Right renal pelvis (tissue), 4 donors: ENCODE measurements around the gene MRPL12. TPM values are rescaled to one million over a fixed set of nuclear protein-coding genes. Genes with fewer than 3 reads are reported as not detected.
A peak's percentile ranks its signal among the peaks of the same experiment; 100 is the strongest.

Experiments used
- DNase-seq, 4 donors: peaks; one replicate each; pipeline ENCODE4 v3.0.0-alpha.2; 2013; ENCODE audit warnings: low read depth in 4 of 4, low spot score in 3 of 4, missing footprints in 1 of 4
- polyA plus RNA-seq, 4 donors: library from polyadenylated mRNA; unstranded; fragments of 120-200 nt; gene quantifications; one replicate each; pipeline ENCODE4 v1.2.1, GENCODE V29; 2013; ENCODE audit not compliant: insufficient read length in 4 of 4

The MRPL12 gene
- polyA plus RNA-seq, 4 donors: 41.0 to 68.1 (median 43.5) TPM

GRCh38 chr17:81681672-81682071 lies 21.5 kb upstream of the MRPL12 start:
- DNase-seq: no peak

GRCh38 chr17:81682565-81683207 lies 20.5 kb upstream of the MRPL12 start:
- no peak for DNase-seq

- no peak for DNase-seq
These were observed 20.0 kb upstream of the MRPL12 start for GRCh38 chr17:81683208-81683583.

- peak; percentile 97 to 99 (median 98) for DNase-seq
These were observed 19.4 kb upstream of the MRPL12 start, which contains the start of the genes ARL16 and HGS for GRCh38 chr17:81683584-81684441. Gene ARL16, minus strand, starts transcription at chr17:81683797. Its CDS starts 44 bp downstream, at chr17:81683753. Gene HGS, plus strand, starts transcription at chr17:81684011. Its CDS starts 56 bp downstream, at chr17:81684067.

- no peak for DNase-seq
These were observed 18.7 kb upstream of the MRPL12 start for GRCh38 chr17:81684442-81684911.

- DNase-seq: no peak
These were observed 18.1 kb upstream of the MRPL12 start for GRCh38 chr17:81685108-81685507.

- no peak for DNase-seq
These were observed 16.6 kb upstream of the MRPL12 start for GRCh38 chr17:81686614-81687013.

- DNase-seq: no peak
These were observed 15.2 kb upstream of the MRPL12 start for GRCh38 chr17:81687770-81688541.

- no peak for DNase-seq
These were observed 14.6 kb upstream of the MRPL12 start for GRCh38 chr17:81688616-81689015.

GRCh38 chr17:81690066-81690465 lies 13.1 kb upstream of the MRPL12 start:
- no peak for DNase-seq

GRCh38 chr17:81690549-81690948 lies 12.6 kb upstream of the MRPL12 start:
- no peak for DNase-seq

- DNase-seq: no peak
These were observed 12.0 kb upstream of the MRPL12 start for GRCh38 chr17:81691196-81691595.

- no peak for DNase-seq
These were observed 11.6 kb upstream of the MRPL12 start for GRCh38 chr17:81691608-81692007.

GRCh38 chr17:81693509-81694210 lies 9.5 kb upstream of the MRPL12 start:
- DNase-seq: no peak

- no peak for DNase-seq
These were observed 8.4 kb upstream of the MRPL12 start for GRCh38 chr17:81694810-81695209.

- DNase-seq: no peak
These were observed 8.0 kb upstream of the MRPL12 start for GRCh38 chr17:81695211-81695610.

GRCh38 chr17:81695801-81696200 lies 7.4 kb upstream of the MRPL12 start:
- DNase-seq: no peak

GRCh38 chr17:81696218-81696941 lies 6.8 kb upstream of the MRPL12 start:
- DNase-seq: no peak

- no peak for DNase-seq
These were observed 5.7 kb upstream of the MRPL12 start for GRCh38 chr17:81697261-81698044.
